ENCODE data around the gene CORIN. TPM values are rescaled to one million over a fixed set of nuclear protein-coding genes. Genes with fewer than 3 reads are reported as not detected.

The CORIN gene
- total and polyA plus RNA-seq, 2 donors (not counting 1 experiment from before 2014, with no cell fraction given): 0.25 TPM; not detected in 1

DNA sequence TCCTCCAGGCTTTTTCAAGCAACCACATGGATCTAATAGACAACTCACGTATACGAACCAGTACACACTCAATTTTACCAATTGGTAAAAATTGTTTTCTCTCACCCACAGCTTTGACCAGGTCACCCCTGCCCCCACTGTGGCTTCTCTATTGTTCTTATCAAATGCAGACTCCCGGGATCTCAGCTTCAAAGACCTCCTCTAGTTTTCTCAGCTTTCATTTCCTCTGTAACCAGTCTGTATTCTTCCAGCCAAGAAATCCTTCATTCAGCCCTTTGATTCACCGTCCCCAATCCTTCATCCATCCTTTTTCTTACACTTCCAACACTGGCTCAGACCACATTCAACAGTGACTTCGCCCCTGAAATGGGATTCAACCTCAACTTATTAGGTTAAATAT lies 120.7 kb downstream of the CORIN start:
- H3K4me1 Mint-ChIP-seq: no peaks in the 10 kb centered on the region
- no peak overlapping the region for H3K4me3 Mint-ChIP-seq
- no peak overlapping the region for H3K27ac ChIP-seq (ENCODE audit: low read length in 2 of 2)
- H4K20me1 ChIP-seq (ENCODE audit: control insufficient read depth, insufficient read depth, low read length, poor library complexity, severe bottlenecking): no peaks in the 10 kb centered on the region
- WGBS (ENCODE audit: insufficient coverage): 91% methylated on average over 4 of the region's 5 CpGs
- H3K4me1 ChIP-seq (ENCODE audit: control insufficient read depth in 2 of 2, insufficient read depth in 2 of 2, low read length in 2 of 2): no peaks in the 10 kb centered on the region
- H3K27me3 Mint-ChIP-seq: peaks cover 29% of the 10 kb centered on the region
- no peak overlapping the region for H3K4me3 ChIP-seq (ENCODE audit: control extremely low read depth in 1 of 5, extremely low read depth in 1 of 5, insufficient read depth in 1 of 5, low read depth in 2 of 5, low read length in 4 of 5)
- no peaks in the 10 kb centered on the region for H3K79me2 ChIP-seq (ENCODE audit: control insufficient read depth, insufficient read depth, low read length)
- DNase-seq: no peak
- no peak overlapping the region for H2AFZ ChIP-seq (ENCODE audit: insufficient read depth, low read depth, low read length, poor library complexity, severe bottlenecking)
- TF ChIP-seq, protein P1, sequence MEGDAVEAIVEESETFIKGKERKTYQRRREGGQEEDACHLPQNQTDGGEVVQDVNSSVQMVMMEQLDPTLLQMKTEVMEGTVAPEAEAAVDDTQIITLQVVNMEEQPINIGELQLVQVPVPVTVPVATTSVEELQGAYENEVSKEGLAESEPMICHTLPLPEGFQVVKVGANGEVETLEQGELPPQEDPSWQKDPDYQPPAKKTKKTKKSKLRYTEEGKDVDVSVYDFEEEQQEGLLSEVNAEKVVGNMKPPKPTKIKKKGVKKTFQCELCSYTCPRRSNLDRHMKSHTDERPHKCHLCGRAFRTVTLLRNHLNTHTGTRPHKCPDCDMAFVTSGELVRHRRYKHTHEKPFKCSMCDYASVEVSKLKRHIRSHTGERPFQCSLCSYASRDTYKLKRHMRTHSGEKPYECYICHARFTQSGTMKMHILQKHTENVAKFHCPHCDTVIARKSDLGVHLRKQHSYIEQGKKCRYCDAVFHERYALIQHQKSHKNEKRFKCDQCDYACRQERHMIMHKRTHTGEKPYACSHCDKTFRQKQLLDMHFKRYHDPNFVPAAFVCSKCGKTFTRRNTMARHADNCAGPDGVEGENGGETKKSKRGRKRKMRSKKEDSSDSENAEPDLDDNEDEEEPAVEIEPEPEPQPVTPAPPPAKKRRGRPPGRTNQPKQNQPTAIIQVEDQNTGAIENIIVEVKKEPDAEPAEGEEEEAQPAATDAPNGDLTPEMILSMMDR (IDR thresholded peaks at IDR 0.05): no peak
- TF ChIP-seq EZH2 (IDR thresholded peaks at IDR 0.05; ENCODE audit: borderline replicate concordance, insufficient read depth, low read depth, low read length, poor library complexity, severe bottlenecking): no peak
- ATAC-seq (ENCODE audit: low read depth): no peak
- CTCF ChIA-PET: no interaction called here
- H3K36me3 ChIP-seq (replicated peaks in 1 of 2; ENCODE audit: control extremely low read depth in 1 of 2, control insufficient read depth in 1 of 2, extremely low read depth in 1 of 2, insufficient read depth in 2 of 2, low read length in 1 of 2): no peaks in the 10 kb centered on the region
- no peak overlapping the region for H3K9ac ChIP-seq (ENCODE audit: low read length)
- intact Hi-C loops (cut with micrococcal nuclease): no loop called here
- POLR2A ChIA-PET: no interaction called here
- H3K4me2 ChIP-seq (replicated peaks; ENCODE audit: low read depth, low read length, poor library complexity, severe bottlenecking): no peak overlapping the region
- no peaks in the 10 kb centered on the region for H3K9me3 Mint-ChIP-seq (ENCODE audit: insufficient read depth)
- no peak overlapping the region for H3K27ac Mint-ChIP-seq
- no peaks in the 10 kb centered on the region for H3K9me3 ChIP-seq (ENCODE audit: control extremely low read depth in 1 of 3, control insufficient read depth in 2 of 3, insufficient read depth in 1 of 3, low read length in 2 of 3)
- H3K27me3 ChIP-seq (replicated peaks in 1 of 4; ENCODE audit: control extremely low read depth in 1 of 4, control insufficient read depth in 3 of 4, insufficient read depth in 4 of 4, low read length in 3 of 4): peaks cover 0 to 3% (median 0%) of the 10 kb centered on the region in 4 experiments

DNA sequence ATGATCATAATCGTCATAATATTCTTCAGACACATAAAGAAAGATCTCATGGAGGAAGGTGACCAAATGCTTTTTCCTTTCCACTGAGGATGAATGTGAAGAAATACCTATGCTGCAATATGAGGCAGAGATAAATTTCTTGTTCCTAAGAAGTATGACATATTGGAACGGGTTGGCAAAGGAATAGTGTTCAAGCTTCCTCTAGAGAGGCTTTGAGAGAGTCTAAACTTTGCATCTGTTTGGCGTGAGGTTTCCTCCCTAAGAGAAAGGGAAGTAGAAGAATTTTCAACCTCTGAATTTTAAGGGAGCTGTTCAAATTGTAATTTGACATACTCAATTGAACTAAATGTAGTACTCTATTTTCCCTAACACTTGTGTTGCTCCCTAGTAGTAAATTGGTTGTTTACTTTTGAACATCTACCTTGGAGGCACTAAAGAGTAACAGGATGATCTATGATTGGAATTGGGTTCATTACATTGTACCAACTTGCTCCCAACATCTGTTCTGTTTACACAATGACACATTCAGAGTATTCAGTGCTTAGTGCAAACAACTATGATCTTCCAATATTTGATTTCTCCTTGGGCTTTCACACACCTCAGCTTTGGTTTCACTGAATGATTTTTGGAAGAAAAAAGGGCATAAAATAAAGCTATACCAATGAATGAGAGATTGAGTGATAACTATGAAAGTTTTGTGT lies 122.0 kb downstream of the CORIN start:
- Histone ChIP-seq H3K4me2 (replicated peaks; ENCODE audit: low read depth, low read length, poor library complexity, severe bottlenecking) (no peak overlapping the region), H4K20me1 (ENCODE audit: control insufficient read depth, insufficient read depth, low read length, poor library complexity, severe bottlenecking) (no peaks in the 10 kb centered on the region), H3K4me3 (ENCODE audit: control extremely low read depth in 1 of 5, extremely low read depth in 1 of 5, insufficient read depth in 1 of 5, low read depth in 2 of 5, low read length in 4 of 5) (no peak overlapping the region), H3K36me3 (replicated peaks in 1 of 2; ENCODE audit: control extremely low read depth in 1 of 2, control insufficient read depth in 1 of 2, extremely low read depth in 1 of 2, insufficient read depth in 2 of 2, low read length in 1 of 2) (no peaks in the 10 kb centered on the region), H3K27ac (ENCODE audit: low read length in 2 of 2) (no peak overlapping the region), H3K9ac (ENCODE audit: low read length) (no peak overlapping the region), H3K9me3 (ENCODE audit: control extremely low read depth in 1 of 3, control insufficient read depth in 2 of 3, insufficient read depth in 1 of 3, low read length in 2 of 3) (no peaks in the 10 kb centered on the region), H3K79me2 (ENCODE audit: control insufficient read depth, insufficient read depth, low read length) (no peaks in the 10 kb centered on the region), H3K27me3 (replicated peaks in 1 of 4; ENCODE audit: control extremely low read depth in 1 of 4, control insufficient read depth in 3 of 4, insufficient read depth in 4 of 4, low read length in 3 of 4) (peaks cover 0 to 8% (median 0%) of the 10 kb centered on the region in 4 experiments), H2AFZ (ENCODE audit: insufficient read depth, low read depth, low read length, poor library complexity, severe bottlenecking) (no peak overlapping the region), H3K4me1 (ENCODE audit: control insufficient read depth in 2 of 2, insufficient read depth in 2 of 2, low read length in 2 of 2) (no peaks in the 10 kb centered on the region)
- ChIA-PET POLR2A (no interaction called here), CTCF (no interaction called here)
- no peak for ATAC-seq (ENCODE audit: low read depth)
- 22% methylated on average over 1 of the region's 3 CpGs for WGBS (ENCODE audit: insufficient coverage)
- no peak for TF ChIP-seq EZH2 (IDR thresholded peaks at IDR 0.05; ENCODE audit: borderline replicate concordance, insufficient read depth, low read depth, low read length, poor library complexity, severe bottlenecking)
- TF ChIP-seq, protein P1 (IDR thresholded peaks at IDR 0.05): no peak
- Mint-ChIP-seq H3K27ac (no peak overlapping the region), H3K4me3 (no peak overlapping the region), H3K9me3 (ENCODE audit: insufficient read depth) (no peaks in the 10 kb centered on the region), H3K4me1 (no peaks in the 10 kb centered on the region), H3K27me3 (peaks cover 27% of the 10 kb centered on the region)
- no peak for DNase-seq
- intact Hi-C loops (cut with micrococcal nuclease): no loop called here

Data from B cell (primary cell).